Neural progenitor cell (in vitro differentiated cells): Measurements from ENCODE around the gene FRMPD1. TPM values are rescaled to one million over a fixed set of nuclear protein-coding genes. Genes with fewer than 3 reads are reported as not detected.

Experiments used
- DNase-seq: peaks from one replicate; pipeline ENCODE4 v3.0.0-alpha.2; 2016; ENCODE audit warnings: low spot score
- H2AFZ ChIP-seq: fragments of 200-600 bp; sonication (generic); replicated peaks from 2 replicates; pipeline ENCODE4 v1.6.1; 2016; ENCODE audit warnings: antibody characterized with exemption
- H3F3A ChIP-seq: fragments of 200-600 bp; sonication (generic); 2 replicates; pipeline ENCODE4 v1.6.1; 2016; ENCODE audit warnings: antibody characterized with exemption, low read depth
- H3K27ac ChIP-seq: fragments of 200-600 bp; sonication (generic); 2 replicates; pipeline ENCODE4 v1.5.1; 2016; ENCODE audit warnings: mild to moderate bottlenecking
- H3K27me3 ChIP-seq: fragments of 200-600 bp; sonication (generic); 2 replicates; pipeline ENCODE4 v1.6.1; 2016; ENCODE audit warnings: mild to moderate bottlenecking, moderate library complexity
- H3K36me3 ChIP-seq: fragments of 200-600 bp; sonication (generic); 2 replicates; pipeline ENCODE4 v1.5.1; 2016
- H3K4me1 ChIP-seq: fragments of 200-600 bp; sonication (generic); 2 replicates; pipeline ENCODE4 v1.6.1; 2016; ENCODE audit warnings: mixed run types
- H3K4me2 ChIP-seq: fragments of 200-600 bp; sonication (generic); 2 replicates; pipeline ENCODE4 v1.6.1; 2016
- H3K4me3 ChIP-seq: fragments of 200-600 bp; sonication (generic); 2 replicates; pipeline ENCODE4 v1.5.1; 2016
- H3K79me2 ChIP-seq: fragments of 200-600 bp; sonication (generic); 2 replicates; pipeline ENCODE4 v1.6.1; 2016; ENCODE audit warnings: low read depth
- H3K9ac ChIP-seq: fragments of 200-600 bp; sonication (generic); 2 replicates; pipeline ENCODE4 v1.6.1; 2016
- H3K9me3 ChIP-seq: fragments of 200-600 bp; sonication (generic); 2 replicates; pipeline ENCODE4 v1.5.1; 2016; ENCODE audit warnings: low read depth
- H4K20me1 ChIP-seq: fragments of 200-600 bp; sonication (generic); 2 replicates; pipeline ENCODE4 v1.6.1; 2016; ENCODE audit warnings: low read depth
- H3K27ac Mint-ChIP-seq: 3 replicates; pipeline ENCODE4 v1.8.0; 2021; ENCODE audit warnings: mixed read lengths
- H3K27me3 Mint-ChIP-seq: 2 replicates; pipeline ENCODE4 v1.8.0; 2022; ENCODE audit warnings: low read depth, mild to moderate bottlenecking, inconsistent platforms, moderate library complexity, mixed read lengths; ENCODE audit not compliant: insufficient read depth
- H3K36me3 Mint-ChIP-seq: 3 replicates; pipeline ENCODE4 v1.8.0; 2021; ENCODE audit warnings: mixed read lengths
- H3K4me1 Mint-ChIP-seq: 3 replicates; pipeline ENCODE4 v1.8.0; 2021; ENCODE audit warnings: mixed read lengths
- H3K4me3 Mint-ChIP-seq: 3 replicates; pipeline ENCODE4 v1.8.0; 2021; ENCODE audit warnings: mild to moderate bottlenecking, moderate library complexity, mixed read lengths
- H3K9me3 Mint-ChIP-seq: 3 replicates; pipeline ENCODE4 v1.8.0; 2020; ENCODE audit warnings: mixed read lengths
- EZH2 ChIP-seq: fragments of 200-600 bp; sonication (generic); IDR thresholded peaks from 2 replicates; pipeline ENCODE4 v1.6.1; 2017; ENCODE audit warnings: antibody characterized with exemption, mild to moderate bottlenecking, moderate library complexity
- EZH2phosphoT487 ChIP-seq: fragments of 200-600 bp; sonication (generic); IDR thresholded peaks from 2 replicates; pipeline ENCODE4 v1.6.1; 2017; ENCODE audit warnings: antibody characterized with exemption
- total RNA-seq: library from RNA; depleted of rRNA; stranded (reverse); fragments of >200 nt; gene quantifications from 2 replicates; pipeline ENCODE4 v1.2.3, GENCODE V29; 2015; ENCODE audit warnings: low replicate concordance
- TF ChIP-seq, protein P1 (sequence below): fragments of 200-600 bp; sonication (generic); IDR thresholded peaks from 2 replicates; pipeline ENCODE4 v1.5.1; 2017; ENCODE audit warnings: antibody characterized with exemption, mild to moderate bottlenecking

The FRMPD1 gene
- total RNA-seq, 1 donor from 2014 or later: not detected

DNA sequence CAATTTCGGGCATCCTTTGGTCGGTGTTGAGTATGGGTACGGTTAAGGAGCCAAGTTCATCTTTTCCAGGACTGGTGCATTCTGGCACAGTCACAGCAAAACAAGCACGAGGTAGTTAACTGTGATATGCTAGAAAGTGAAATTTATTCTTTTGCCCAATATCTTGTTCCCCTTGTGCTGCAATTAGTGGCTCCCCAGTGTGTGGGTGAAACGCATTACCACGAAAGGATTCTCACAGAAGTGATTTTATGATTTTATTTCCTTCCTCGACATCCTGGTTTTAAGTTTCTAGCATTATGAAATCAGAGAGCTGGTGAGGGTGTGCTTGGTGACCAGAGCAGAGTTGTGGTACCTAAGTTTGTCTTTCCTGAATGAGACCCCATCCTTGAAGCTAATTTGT, 1.5 kb downstream of the FRMPD1 start:
- Histone ChIP-seq H3F3A (peaks cover 9% of the 10 kb centered on the region), H3K27ac (no peak overlapping the region), H2AFZ (no peak overlapping the region), H3K9ac (no peak overlapping the region), H4K20me1 (peaks cover 17% of the 10 kb centered on the region), H3K9me3 (no peaks in the 10 kb centered on the region), H3K27me3 (peaks cover 93% of the 10 kb centered on the region), H3K79me2 (no peaks in the 10 kb centered on the region), H3K36me3 (no peaks in the 10 kb centered on the region), H3K4me3 (no peak overlapping the region), H3K4me1 (peaks cover 6% of the 10 kb centered on the region), H3K4me2 (no peak overlapping the region)
- H3K9me3 Mint-ChIP-seq: no peaks in the 10 kb centered on the region
- H3K27me3 Mint-ChIP-seq: peaks cover 46% of the 10 kb centered on the region
- no peak overlapping the region for H3K27ac Mint-ChIP-seq
- TF ChIP-seq, protein P1, sequence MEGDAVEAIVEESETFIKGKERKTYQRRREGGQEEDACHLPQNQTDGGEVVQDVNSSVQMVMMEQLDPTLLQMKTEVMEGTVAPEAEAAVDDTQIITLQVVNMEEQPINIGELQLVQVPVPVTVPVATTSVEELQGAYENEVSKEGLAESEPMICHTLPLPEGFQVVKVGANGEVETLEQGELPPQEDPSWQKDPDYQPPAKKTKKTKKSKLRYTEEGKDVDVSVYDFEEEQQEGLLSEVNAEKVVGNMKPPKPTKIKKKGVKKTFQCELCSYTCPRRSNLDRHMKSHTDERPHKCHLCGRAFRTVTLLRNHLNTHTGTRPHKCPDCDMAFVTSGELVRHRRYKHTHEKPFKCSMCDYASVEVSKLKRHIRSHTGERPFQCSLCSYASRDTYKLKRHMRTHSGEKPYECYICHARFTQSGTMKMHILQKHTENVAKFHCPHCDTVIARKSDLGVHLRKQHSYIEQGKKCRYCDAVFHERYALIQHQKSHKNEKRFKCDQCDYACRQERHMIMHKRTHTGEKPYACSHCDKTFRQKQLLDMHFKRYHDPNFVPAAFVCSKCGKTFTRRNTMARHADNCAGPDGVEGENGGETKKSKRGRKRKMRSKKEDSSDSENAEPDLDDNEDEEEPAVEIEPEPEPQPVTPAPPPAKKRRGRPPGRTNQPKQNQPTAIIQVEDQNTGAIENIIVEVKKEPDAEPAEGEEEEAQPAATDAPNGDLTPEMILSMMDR: no peak
- no peak for TF ChIP-seq EZH2
- no peak for DNase-seq
- H3K4me1 Mint-ChIP-seq: peaks cover 8% of the 10 kb centered on the region
- no peaks in the 10 kb centered on the region for H3K36me3 Mint-ChIP-seq
- peak overlapping the region; percentile 3 for H3K4me3 Mint-ChIP-seq

DNA sequence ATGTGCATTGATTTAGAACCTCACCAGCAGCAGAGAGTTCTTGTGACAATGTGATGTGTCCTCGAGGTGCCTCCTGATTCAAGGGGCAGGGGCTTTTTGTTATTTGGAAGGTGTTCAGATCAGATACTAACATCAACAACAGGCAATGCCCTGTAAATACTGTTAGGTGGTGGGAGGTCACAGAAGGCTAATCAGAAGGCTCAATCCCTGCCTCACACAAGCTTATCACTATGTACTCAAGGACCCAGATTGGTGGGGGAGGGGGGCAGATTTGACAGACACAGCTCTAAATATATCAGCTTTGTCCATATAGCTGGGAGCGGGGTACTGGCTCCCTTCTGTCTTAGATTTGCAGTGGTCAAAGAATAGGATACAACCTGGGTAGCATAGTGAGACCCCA, 2.6 kb downstream of the FRMPD1 start:
- Histone ChIP-seq H3K9ac (no peak overlapping the region), H4K20me1 (peaks cover 17% of the 10 kb centered on the region), H3K27ac (no peak overlapping the region), H3K36me3 (no peaks in the 10 kb centered on the region), H3K4me2 (no peak overlapping the region), H3K4me3 (no peak overlapping the region), H3F3A (peaks cover 9% of the 10 kb centered on the region), H2AFZ (no peak overlapping the region), H3K9me3 (no peaks in the 10 kb centered on the region), H3K79me2 (no peaks in the 10 kb centered on the region), H3K27me3 (peaks cover 87% of the 10 kb centered on the region), H3K4me1 (peaks cover 6% of the 10 kb centered on the region)
- H3K9me3 Mint-ChIP-seq: no peaks in the 10 kb centered on the region
- TF ChIP-seq EZH2 (no peak), EZH2phosphoT487 (no peak)
- peaks cover 42% of the 10 kb centered on the region for H3K27me3 Mint-ChIP-seq
- DNase-seq: no peak
- H3K36me3 Mint-ChIP-seq: no peaks in the 10 kb centered on the region
- H3K4me1 Mint-ChIP-seq: peaks cover 8% of the 10 kb centered on the region
- H3K27ac Mint-ChIP-seq: no peak overlapping the region
- H3K4me3 Mint-ChIP-seq: no peak overlapping the region

DNA sequence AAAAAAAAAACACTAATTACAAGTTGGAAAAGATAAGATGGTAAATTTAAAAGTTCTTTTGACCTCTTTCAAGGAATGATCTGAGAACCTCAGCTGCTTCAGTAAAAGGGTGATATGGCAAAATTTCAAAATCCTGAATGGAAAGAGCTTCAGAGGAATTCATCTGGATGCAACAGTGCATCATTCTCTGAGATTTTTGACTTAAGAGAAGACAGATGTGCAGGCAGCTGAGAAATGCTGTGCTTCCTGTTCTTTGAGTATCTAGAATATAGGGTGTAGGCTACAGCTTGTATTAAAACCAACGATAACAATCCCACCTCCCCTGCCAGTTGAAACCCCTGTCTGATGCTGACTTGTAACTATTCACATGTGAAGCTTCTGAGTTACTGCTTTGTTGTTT, 6.2 kb downstream of the FRMPD1 start:
- TF ChIP-seq, protein P1: no peak
- no peak for TF ChIP-seq EZH2phosphoT487
- no peak for TF ChIP-seq EZH2

DNA sequence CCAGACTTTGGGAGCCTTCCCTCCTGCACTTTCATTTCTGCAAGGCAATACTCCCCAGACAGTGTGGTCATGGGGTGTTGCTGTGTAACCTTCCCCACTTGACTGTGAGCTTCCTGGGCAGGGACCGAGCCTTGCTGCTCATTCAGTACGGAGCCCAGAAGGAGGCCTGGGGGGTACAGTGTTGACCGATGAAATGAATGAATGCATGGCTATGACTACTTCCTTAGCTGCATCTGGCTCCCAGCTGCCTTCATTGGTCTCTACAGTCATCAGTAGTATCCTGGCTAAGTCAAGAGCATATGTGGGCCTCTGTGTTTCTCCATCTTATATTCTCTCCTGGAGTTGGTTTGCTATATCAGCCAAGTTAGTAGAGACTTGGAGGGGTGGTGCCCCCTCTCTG, 9.9 kb downstream of the FRMPD1 start:
- no peak for DNase-seq
- H2AFZ ChIP-seq: no peak overlapping the region
- no peaks in the 10 kb centered on the region for H4K20me1 ChIP-seq
- no peak overlapping the region for H3K4me2 ChIP-seq
- no peaks in the 10 kb centered on the region for H3K4me1 ChIP-seq
- H3F3A ChIP-seq: no peaks in the 10 kb centered on the region
- H3K27me3 Mint-ChIP-seq: peaks cover 7% of the 10 kb centered on the region
- no peak overlapping the region for H3K4me3 Mint-ChIP-seq
- H3K36me3 ChIP-seq: no peaks in the 10 kb centered on the region
- H3K36me3 Mint-ChIP-seq: no peaks in the 10 kb centered on the region
- no peak overlapping the region for H3K4me3 ChIP-seq
- no peak overlapping the region for H3K27ac Mint-ChIP-seq
- H3K9me3 Mint-ChIP-seq: no peaks in the 10 kb centered on the region
- H3K27me3 ChIP-seq: peaks cover 17% of the 10 kb centered on the region
- no peak overlapping the region for H3K9ac ChIP-seq
- no peaks in the 10 kb centered on the region for H3K9me3 ChIP-seq
- peaks cover 4% of the 10 kb centered on the region for H3K4me1 Mint-ChIP-seq
- no peaks in the 10 kb centered on the region for H3K79me2 ChIP-seq
- no peak overlapping the region for H3K27ac ChIP-seq
- no peak for TF ChIP-seq EZH2
- no peak for TF ChIP-seq EZH2phosphoT487
- TF ChIP-seq, protein P1: no peak

More for the DNA sequence above, 6.2 kb downstream of the FRMPD1 start:
- H3K9me3 Mint-ChIP-seq: no peaks in the 10 kb centered on the region
- no peak overlapping the region for H3K27ac Mint-ChIP-seq
- no peak overlapping the region for H3K27ac ChIP-seq
- H3K79me2 ChIP-seq: no peaks in the 10 kb centered on the region
- H3K27me3 ChIP-seq: peaks cover 52% of the 10 kb centered on the region
- H3K27me3 Mint-ChIP-seq: peaks cover 17% of the 10 kb centered on the region
- H3K4me1 Mint-ChIP-seq: peaks cover 4% of the 10 kb centered on the region
- no peaks in the 10 kb centered on the region for H3K9me3 ChIP-seq
- H2AFZ ChIP-seq: no peak overlapping the region
- H4K20me1 ChIP-seq: peaks cover 10% of the 10 kb centered on the region
- no peaks in the 10 kb centered on the region for H3K36me3 Mint-ChIP-seq
- H3K4me3 Mint-ChIP-seq: no peak overlapping the region
- H3K9ac ChIP-seq: no peak overlapping the region
- H3F3A ChIP-seq: no peaks in the 10 kb centered on the region
- H3K4me2 ChIP-seq: no peak overlapping the region
- no peak for DNase-seq
- H3K36me3 ChIP-seq: no peaks in the 10 kb centered on the region
- H3K4me1 ChIP-seq: no peaks in the 10 kb centered on the region
- H3K4me3 ChIP-seq: no peak overlapping the region
